Measurements from ENCODE around the gene PRKN.

PRKN gene

DNA sequence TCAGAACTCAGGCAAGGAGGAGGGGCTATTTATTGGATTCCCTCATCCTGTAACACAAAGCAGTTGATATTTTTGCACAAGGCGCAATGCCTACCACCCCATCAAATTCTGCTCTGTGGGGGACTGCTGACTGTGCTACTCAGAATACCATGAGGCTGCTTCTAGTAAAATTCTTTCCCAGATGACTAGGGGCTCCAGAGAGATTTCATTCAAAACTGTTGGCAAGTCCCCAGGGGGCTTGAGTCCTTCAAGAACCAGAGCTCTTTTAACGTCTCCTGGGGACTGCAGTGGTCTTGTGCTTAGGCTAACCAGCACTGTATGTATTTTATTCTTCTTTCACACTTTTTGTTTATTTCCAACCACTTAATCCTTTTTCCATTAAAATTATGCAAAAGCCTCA, 1087.8 kb downstream of the PRKN start:
- no peaks in the 10 kb centered on the region for H3K9me3 ChIP-seq (ENCODE audit: insufficient read depth, low read depth, low read length)
- no peaks in the 10 kb centered on the region for H3K27me3 ChIP-seq (ENCODE audit: insufficient read depth, low read length)
- no peaks in the 10 kb centered on the region; the same call in 1 of the 2 replicates for H3K4me1 ChIP-seq (ENCODE audit: insufficient read depth, low read length)
- no peak overlapping the region for H3K27ac ChIP-seq (ENCODE audit: low read length)
- no peaks in the 10 kb centered on the region for H3K36me3 ChIP-seq (ENCODE audit: insufficient read depth, low read depth, low read length)
- no peak overlapping the region for H3K9ac ChIP-seq (ENCODE audit: low read depth, low read length)
- no peak overlapping the region for H3K4me3 ChIP-seq (ENCODE audit: low read length)

DNA sequence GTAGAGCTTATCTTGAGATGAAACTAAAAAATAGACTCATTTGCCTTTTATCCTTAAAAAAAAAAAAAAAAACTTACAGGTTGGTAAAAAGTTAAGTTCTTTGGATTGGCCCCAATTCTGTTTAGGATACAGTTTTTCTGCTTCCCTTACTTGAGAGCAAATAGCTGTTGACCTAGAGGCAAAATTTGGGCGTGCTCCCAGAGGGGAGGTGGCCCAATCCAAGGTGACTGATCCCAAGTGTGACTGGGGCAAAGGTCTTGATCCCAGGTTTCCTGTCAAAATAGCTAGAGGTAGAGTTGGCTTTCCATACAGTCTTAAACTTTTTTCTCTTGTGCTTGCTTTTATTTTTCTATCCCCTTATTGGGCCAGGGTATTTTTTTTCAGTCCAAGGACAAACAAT, 1089.9 kb downstream of the PRKN start:
- Histone ChIP-seq H3K27me3 (ENCODE audit: insufficient read depth, low read length) (no peaks in the 10 kb centered on the region), H3K36me3 (ENCODE audit: insufficient read depth, low read depth, low read length) (no peaks in the 10 kb centered on the region), H3K9ac (ENCODE audit: low read depth, low read length) (no peak overlapping the region), H3K4me3 (ENCODE audit: low read length) (no peak overlapping the region), H3K27ac (ENCODE audit: low read length) (no peak overlapping the region), H3K9me3 (ENCODE audit: insufficient read depth, low read depth, low read length) (no peaks in the 10 kb centered on the region), H3K4me1 (ENCODE audit: insufficient read depth, low read length) (no peaks in the 10 kb centered on the region; the same call in 1 of the 2 replicates)

- Histone ChIP-seq H3K36me3 (ENCODE audit: insufficient read depth, low read depth, low read length) (no peaks in the 10 kb centered on the region), H3K27ac (ENCODE audit: low read length) (no peak overlapping the region), H3K9me3 (ENCODE audit: insufficient read depth, low read depth, low read length) (no peaks in the 10 kb centered on the region), H3K4me1 (ENCODE audit: insufficient read depth, low read length) (no peaks in the 10 kb centered on the region; the same call in 1 of the 2 replicates), H3K4me3 (ENCODE audit: low read length) (no peak overlapping the region), H3K27me3 (ENCODE audit: insufficient read depth, low read length) (no peaks in the 10 kb centered on the region), H3K9ac (ENCODE audit: low read depth, low read length) (no peak overlapping the region)
Measured at GRCh38 chr6:161636882-161637430, 1090.6 kb downstream of the PRKN start.

- H3K9me3 ChIP-seq (ENCODE audit: insufficient read depth, low read depth, low read length) = no peaks in the 10 kb centered on the region
- no peak overlapping the region for H3K27ac ChIP-seq (ENCODE audit: low read length)
- H3K9ac ChIP-seq (ENCODE audit: low read depth, low read length) = no peak overlapping the region
- no peak overlapping the region for H3K4me3 ChIP-seq (ENCODE audit: low read length)
- no peaks in the 10 kb centered on the region for H3K36me3 ChIP-seq (ENCODE audit: insufficient read depth, low read depth, low read length)
- H3K27me3 ChIP-seq (ENCODE audit: insufficient read depth, low read length) = no peaks in the 10 kb centered on the region
- no peaks in the 10 kb centered on the region; the same call in 1 of the 2 replicates for H3K4me1 ChIP-seq (ENCODE audit: insufficient read depth, low read length)
Measured at GRCh38 chr6:161635975-161636374, 1091.6 kb downstream of the PRKN start.

DNA sequence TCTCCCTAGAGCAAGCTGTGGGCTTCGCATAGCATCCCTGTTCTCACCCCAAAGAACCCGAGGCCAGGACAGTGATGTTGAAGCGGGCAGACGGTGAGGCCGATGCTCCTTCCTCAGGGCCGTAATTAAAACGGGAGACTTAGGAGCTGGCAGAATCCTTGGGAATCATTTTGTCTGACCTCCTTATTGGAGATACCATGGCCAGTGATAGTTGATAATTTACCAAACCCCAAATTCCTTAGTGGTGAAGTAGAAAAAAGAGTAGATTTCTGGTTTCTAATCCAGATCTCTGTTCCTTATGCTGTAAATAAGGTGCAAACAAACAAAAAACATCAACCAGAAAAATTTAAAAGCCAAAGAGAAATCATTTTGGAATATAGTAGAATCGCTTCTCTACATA, 1092.7 kb downstream of the PRKN start:
- H3K36me3 ChIP-seq (ENCODE audit: insufficient read depth, low read depth, low read length) = no peaks in the 10 kb centered on the region
- no peak overlapping the region for H3K27ac ChIP-seq (ENCODE audit: low read length)
- no peak overlapping the region for H3K9ac ChIP-seq (ENCODE audit: low read depth, low read length)
- no peaks in the 10 kb centered on the region for H3K27me3 ChIP-seq (ENCODE audit: insufficient read depth, low read length)
- no peaks in the 10 kb centered on the region for H3K9me3 ChIP-seq (ENCODE audit: insufficient read depth, low read depth, low read length)
- H3K4me3 ChIP-seq (ENCODE audit: low read length) = no peak overlapping the region
- H3K4me1 ChIP-seq (ENCODE audit: insufficient read depth, low read length) = no peaks in the 10 kb centered on the region; the same call in 1 of the 2 replicates

GRCh38 chr6:161631676-161632194, 1095.8 kb downstream of the PRKN start:
- Histone ChIP-seq H3K4me3 (ENCODE audit: low read length) (no peak overlapping the region), H3K9me3 (ENCODE audit: insufficient read depth, low read depth, low read length) (no peaks in the 10 kb centered on the region), H3K27me3 (ENCODE audit: insufficient read depth, low read length) (peaks cover 12% of the 10 kb centered on the region; the same call in 1 of the 2 replicates), H3K9ac (ENCODE audit: low read depth, low read length) (no peak overlapping the region), H3K4me1 (ENCODE audit: insufficient read depth, low read length) (no peaks in the 10 kb centered on the region), H3K36me3 (ENCODE audit: insufficient read depth, low read depth, low read length) (no peaks in the 10 kb centered on the region), H3K27ac (ENCODE audit: low read length) (no peak overlapping the region)

GRCh38 chr6:161630674-161631073, 1096.9 kb downstream of the PRKN start:
- Histone ChIP-seq H3K4me3 (ENCODE audit: low read length) (no peak overlapping the region), H3K27me3 (ENCODE audit: insufficient read depth, low read length) (peaks cover 17% of the 10 kb centered on the region; the same call in 1 of the 2 replicates), H3K27ac (ENCODE audit: low read length) (no peak overlapping the region), H3K36me3 (ENCODE audit: insufficient read depth, low read depth, low read length) (no peaks in the 10 kb centered on the region), H3K9ac (ENCODE audit: low read depth, low read length) (no peak overlapping the region), H3K4me1 (ENCODE audit: insufficient read depth, low read length) (no peaks in the 10 kb centered on the region), H3K9me3 (ENCODE audit: insufficient read depth, low read depth, low read length) (no peaks in the 10 kb centered on the region)

DNA sequence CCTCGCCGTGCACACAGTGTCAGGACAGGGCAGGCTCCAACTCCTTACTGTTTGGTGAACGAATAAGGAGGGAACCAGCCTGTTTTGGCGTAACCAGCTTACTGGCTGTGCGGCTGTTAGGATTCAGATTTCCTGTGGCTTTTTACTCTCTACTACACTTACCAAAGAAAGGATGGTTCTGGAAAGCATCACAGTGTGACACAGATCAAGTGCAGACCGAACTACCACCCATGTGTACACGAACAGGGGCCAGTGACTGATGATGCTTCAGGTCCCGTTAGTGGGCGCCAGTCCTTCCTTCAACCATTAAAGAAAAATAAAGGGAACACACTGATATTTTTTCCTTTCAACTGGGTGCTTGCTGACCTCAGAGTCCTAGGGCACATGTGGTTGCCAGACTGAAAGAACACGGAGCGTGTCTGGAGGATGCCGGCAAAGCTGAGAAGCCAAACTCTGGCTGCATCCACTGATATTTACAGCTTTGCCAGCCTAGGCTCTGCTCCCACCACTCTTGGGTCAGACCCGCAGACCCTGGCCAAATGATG, 1101.4 kb downstream of the PRKN start:
- H3K9ac ChIP-seq (ENCODE audit: low read depth, low read length) = no peak overlapping the region
- H3K9me3 ChIP-seq (ENCODE audit: insufficient read depth, low read depth, low read length) = no peaks in the 10 kb centered on the region
- H3K4me1 ChIP-seq (ENCODE audit: insufficient read depth, low read length) = no peaks in the 10 kb centered on the region
- no peak overlapping the region for H3K4me3 ChIP-seq (ENCODE audit: low read length)
- no peaks in the 10 kb centered on the region for H3K36me3 ChIP-seq (ENCODE audit: insufficient read depth, low read depth, low read length)
- H3K27me3 ChIP-seq (ENCODE audit: insufficient read depth, low read length) = peaks cover 19% of the 10 kb centered on the region; the same call in 1 of the 2 replicates
- H3K27ac ChIP-seq (ENCODE audit: low read length) = no peak overlapping the region

DNA sequence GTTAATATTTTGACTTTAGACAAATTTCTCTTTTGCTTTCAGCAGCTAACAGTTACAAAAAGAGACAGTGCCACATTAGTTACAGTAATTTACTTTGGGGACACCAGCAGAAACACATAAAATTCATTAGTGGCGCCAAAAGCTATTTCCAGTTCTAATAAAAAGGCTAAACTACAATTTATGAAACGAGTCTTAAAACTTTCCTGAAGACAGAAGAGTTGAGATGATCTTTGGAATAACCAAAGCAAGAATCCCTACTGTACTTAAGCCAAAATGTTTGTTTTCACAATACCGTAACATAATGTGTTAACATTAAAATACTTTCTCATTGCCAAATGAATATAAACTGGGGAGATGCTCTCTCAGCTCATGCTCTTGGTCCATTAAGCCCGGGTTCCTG, 1103.5 kb downstream of the PRKN start:
- Histone ChIP-seq H3K9ac (ENCODE audit: low read depth, low read length) (no peak overlapping the region), H3K27me3 (ENCODE audit: insufficient read depth, low read length) (peaks cover 19% of the 10 kb centered on the region; the same call in 1 of the 2 replicates), H3K27ac (ENCODE audit: low read length) (no peak overlapping the region), H3K36me3 (ENCODE audit: insufficient read depth, low read depth, low read length) (no peaks in the 10 kb centered on the region), H3K4me1 (ENCODE audit: insufficient read depth, low read length) (no peaks in the 10 kb centered on the region), H3K4me3 (ENCODE audit: low read length) (no peak overlapping the region), H3K9me3 (ENCODE audit: insufficient read depth, low read depth, low read length) (no peaks in the 10 kb centered on the region)

- Histone ChIP-seq H3K36me3 (ENCODE audit: insufficient read depth, low read depth, low read length) (no peaks in the 10 kb centered on the region), H3K9ac (ENCODE audit: low read depth, low read length) (no peak overlapping the region), H3K4me3 (ENCODE audit: low read length) (no peak overlapping the region), H3K9me3 (ENCODE audit: insufficient read depth, low read depth, low read length) (no peaks in the 10 kb centered on the region), H3K27ac (ENCODE audit: low read length) (no peak overlapping the region), H3K4me1 (ENCODE audit: insufficient read depth, low read length) (no peaks in the 10 kb centered on the region), H3K27me3 (ENCODE audit: insufficient read depth, low read length) (peaks cover 7% of the 10 kb centered on the region; the same call in 1 of the 2 replicates)
Measured at GRCh38 chr6:161622779-161623178, 1104.8 kb downstream of the PRKN start.

DNA sequence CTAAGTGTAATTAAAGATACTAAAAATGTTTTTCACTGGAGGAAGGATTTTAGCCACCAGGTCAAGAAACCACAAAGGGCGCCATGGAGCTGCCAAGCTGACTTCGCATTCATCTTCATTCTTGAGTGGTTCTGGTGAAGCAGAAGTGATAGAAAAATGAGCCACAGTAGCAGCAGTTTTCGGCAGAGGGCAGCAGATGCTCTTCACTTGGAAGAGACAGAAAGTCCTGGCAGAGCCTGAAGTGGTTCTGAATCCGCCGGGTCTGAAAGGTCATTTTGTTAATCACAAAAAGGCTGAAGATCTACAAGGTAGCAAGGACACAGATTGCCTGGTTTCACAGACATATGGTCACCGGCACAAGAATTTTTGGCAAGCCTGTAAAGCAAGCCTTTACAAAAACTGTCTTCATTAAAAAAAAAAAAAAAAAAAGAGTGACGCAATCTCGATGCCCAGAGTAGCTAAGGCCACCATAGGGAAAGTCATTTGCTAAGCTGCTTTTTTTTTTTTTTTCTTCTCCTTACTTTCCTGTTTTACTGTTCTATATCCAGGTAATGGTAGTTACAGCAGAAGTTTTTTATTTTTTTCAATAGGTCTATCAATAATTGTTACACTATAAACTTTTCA, 1108.6 kb downstream of the PRKN start:
- Histone ChIP-seq H3K4me3 (ENCODE audit: low read length) (no peak overlapping the region), H3K9me3 (ENCODE audit: insufficient read depth, low read depth, low read length) (no peaks in the 10 kb centered on the region), H3K36me3 (ENCODE audit: insufficient read depth, low read depth, low read length) (no peaks in the 10 kb centered on the region), H3K9ac (ENCODE audit: low read depth, low read length) (no peak overlapping the region), H3K4me1 (ENCODE audit: insufficient read depth, low read length) (no peaks in the 10 kb centered on the region), H3K27ac (ENCODE audit: low read length) (no peak overlapping the region), H3K27me3 (ENCODE audit: insufficient read depth, low read length) (no peaks in the 10 kb centered on the region)

- Histone ChIP-seq H3K27ac (ENCODE audit: low read length) (no peak overlapping the region), H3K4me3 (ENCODE audit: low read length) (no peak overlapping the region), H3K36me3 (ENCODE audit: insufficient read depth, low read depth, low read length) (no peaks in the 10 kb centered on the region), H3K27me3 (ENCODE audit: insufficient read depth, low read length) (no peaks in the 10 kb centered on the region), H3K9ac (ENCODE audit: low read depth, low read length) (no peak overlapping the region), H3K9me3 (ENCODE audit: insufficient read depth, low read depth, low read length) (peaks cover 4% of the 10 kb centered on the region; the same call in 1 of the 2 replicates), H3K4me1 (ENCODE audit: insufficient read depth, low read length) (no peaks in the 10 kb centered on the region)
Measured at GRCh38 chr6:161613711-161614110, 1113.9 kb downstream of the PRKN start.

Data from iPS-20b (cell line).